ENCODE results near the gene LGALS7.
A peak's percentile ranks its signal among the peaks of the same experiment; 100 is the strongest.

The LGALS7 gene

GRCh38 chr19:38737921-38738737, 35.2 kb downstream of the LGALS7 start:
- DNase-seq, result no peak

- no peak for DNase-seq
These were observed 35.9 kb downstream of the LGALS7 start for GRCh38 chr19:38737281-38737865.

GRCh38 chr19:38736413-38737280, 36.7 kb downstream of the LGALS7 start:
- DNase-seq, result peak; percentile 77

GRCh38 chr19:38736036-38736412, 37.3 kb downstream of the LGALS7 start:
- DNase-seq, result no peak

GRCh38 chr19:38735257-38735686, 38.0 kb downstream of the LGALS7 start:
- DNase-seq, result peak; percentile 22

- no peak for DNase-seq
These were observed 38.7 kb downstream of the LGALS7 start for GRCh38 chr19:38734426-38735256.

- no peak for DNase-seq
These were observed 39.2 kb downstream of the LGALS7 start for GRCh38 chr19:38734176-38734425.

GRCh38 chr19:38733493-38734175, 39.7 kb downstream of the LGALS7 start:
- no peak for DNase-seq

- no peak for DNase-seq
These were observed 40.1 kb downstream of the LGALS7 start for GRCh38 chr19:38733241-38733492.

GRCh38 chr19:38731654-38732301, 41.5 kb downstream of the LGALS7 start:
- DNase-seq, result no peak

- no peak for DNase-seq
These were observed 42.4 kb downstream of the LGALS7 start for GRCh38 chr19:38730731-38731589.

- DNase-seq, result no peak
These were observed 42.9 kb downstream of the LGALS7 start for GRCh38 chr19:38730470-38730730.

GRCh38 chr19:38729653-38730469, 43.5 kb downstream of the LGALS7 start:
- DNase-seq, result peak; percentile 23

- DNase-seq, result no peak
These were observed 44.4 kb downstream of the LGALS7 start for GRCh38 chr19:38728752-38729541.

- DNase-seq, result no peak
These were observed 45.3 kb downstream of the LGALS7 start for GRCh38 chr19:38727868-38728660.

GRCh38 chr19:38727306-38727867, 45.9 kb downstream of the LGALS7 start:
- DNase-seq, result no peak

- DNase-seq, result no peak
These were observed 46.5 kb downstream of the LGALS7 start for GRCh38 chr19:38726761-38727301.

GRCh38 chr19:38726284-38726673, 47.0 kb downstream of the LGALS7 start:
- DNase-seq, result no peak
